Measurements from ENCODE around the gene SERPINE2.

Gene SERPINE2

DNA sequence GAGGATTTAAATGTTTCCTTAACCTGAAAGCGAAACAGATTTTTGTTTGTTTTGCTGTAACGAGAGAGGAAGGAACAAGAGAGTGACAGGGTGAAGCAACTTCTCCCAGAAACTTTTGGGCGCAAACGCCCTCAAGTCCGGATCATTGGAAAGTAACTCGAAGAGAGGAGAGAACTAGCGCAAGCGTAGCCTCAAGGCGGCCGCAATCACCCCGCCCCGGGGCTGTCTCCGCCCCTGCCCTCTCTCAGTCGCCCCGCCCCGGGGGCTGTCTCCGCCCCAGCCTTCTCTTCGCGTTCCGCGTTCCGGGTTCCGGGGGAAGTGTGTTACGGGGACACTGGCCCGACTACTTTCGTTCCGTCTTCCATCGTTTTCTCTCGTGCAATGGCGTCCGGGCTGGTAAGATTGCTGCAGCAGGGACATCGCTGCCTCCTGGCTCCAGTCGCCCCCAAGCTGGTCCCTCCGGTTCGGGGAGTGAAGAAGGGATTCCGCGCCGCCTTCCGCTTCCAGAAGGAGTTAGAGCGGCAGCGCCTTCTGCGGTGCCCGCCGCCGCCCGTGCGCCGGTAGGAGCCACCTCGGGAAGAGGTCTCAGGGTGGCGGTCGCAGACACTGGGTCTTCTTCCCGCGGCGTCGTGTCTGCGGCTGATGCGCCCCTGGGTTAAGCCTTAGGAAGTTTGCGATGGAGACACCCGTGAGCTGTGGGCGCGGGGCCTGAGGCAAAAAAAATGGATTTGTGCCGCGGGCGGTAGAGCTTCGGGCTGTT lies 81.8 kb downstream of the SERPINE2 start, which contains the start of gene MRPL44:
Gene MRPL44 (plus strand): TSS at position 372 of the 760 bp plus-strand sequence. CDS start 10 bp downstream, at position 382.
- Histone ChIP-seq H3F3A (ENCODE audit: low read depth) (no peaks in the 10 kb centered on the region), H3K9me3 (ENCODE audit: insufficient read depth, low read depth, low read length) (no peaks in the 10 kb centered on the region), H2AFZ (ENCODE audit: low read length) (peak within 1 kb of the TSS; percentile 83), H3K9ac (ENCODE audit: low read depth, low read length, poor library complexity, severe bottlenecking) (peak within 1 kb of the TSS; percentile 87), H3K79me2 (ENCODE audit: insufficient read depth, low read length) (peaks cover 50% of the 10 kb centered on the region), H3K9me2 (replicated peaks; ENCODE audit: low read depth, low read length) (no peaks in the 10 kb centered on the region), H3K27me3 (ENCODE audit: insufficient read depth, low read length, poor library complexity, severe bottlenecking) (no peaks in the 10 kb centered on the region), H3K4me2 (ENCODE audit: low read depth, low read length, poor library complexity, severe bottlenecking) (peak within 1 kb of the TSS; percentile 94), H3K36me3 (ENCODE audit: insufficient read depth, low read length) (no peaks in the 10 kb centered on the region; the same call in 1 of the 2 replicates), H4K20me1 (ENCODE audit: insufficient read depth, low read length, poor library complexity, severe bottlenecking) (peaks cover 48% of the 10 kb centered on the region), H3K4me3 (ENCODE audit: low read length, poor library complexity, severe bottlenecking) (peak within 1 kb of the TSS; percentile 89), H3K4me1 (ENCODE audit: insufficient read depth, low read length, poor library complexity, severe bottlenecking) (peaks cover 40% of the 10 kb centered on the region)
- TF ChIP-seq EZH2phosphoT487 (IDR thresholded peaks at IDR 0.05; ENCODE audit: borderline replicate concordance), result no peak

DNA sequence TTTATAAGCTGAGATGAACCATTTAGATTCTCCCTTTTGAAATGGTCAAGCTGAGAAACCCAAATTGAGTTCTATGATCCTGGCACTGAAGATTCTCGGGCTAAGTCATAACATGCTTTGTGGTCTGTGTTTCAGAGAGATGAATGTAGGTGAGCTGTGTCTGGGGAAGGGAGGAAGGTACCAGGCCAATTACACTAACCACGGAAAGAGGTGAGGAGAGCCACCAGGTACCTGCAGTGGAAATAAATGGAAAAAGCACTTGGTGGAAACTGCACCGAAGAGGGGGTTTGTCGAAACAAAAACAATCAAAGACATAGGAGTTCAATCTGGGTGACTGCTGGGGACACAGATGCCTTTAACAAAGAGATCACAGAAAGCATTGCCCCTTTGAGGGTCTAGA lies 82.8 kb downstream of the SERPINE2 start:
- TF ChIP-seq, protein P1, sequence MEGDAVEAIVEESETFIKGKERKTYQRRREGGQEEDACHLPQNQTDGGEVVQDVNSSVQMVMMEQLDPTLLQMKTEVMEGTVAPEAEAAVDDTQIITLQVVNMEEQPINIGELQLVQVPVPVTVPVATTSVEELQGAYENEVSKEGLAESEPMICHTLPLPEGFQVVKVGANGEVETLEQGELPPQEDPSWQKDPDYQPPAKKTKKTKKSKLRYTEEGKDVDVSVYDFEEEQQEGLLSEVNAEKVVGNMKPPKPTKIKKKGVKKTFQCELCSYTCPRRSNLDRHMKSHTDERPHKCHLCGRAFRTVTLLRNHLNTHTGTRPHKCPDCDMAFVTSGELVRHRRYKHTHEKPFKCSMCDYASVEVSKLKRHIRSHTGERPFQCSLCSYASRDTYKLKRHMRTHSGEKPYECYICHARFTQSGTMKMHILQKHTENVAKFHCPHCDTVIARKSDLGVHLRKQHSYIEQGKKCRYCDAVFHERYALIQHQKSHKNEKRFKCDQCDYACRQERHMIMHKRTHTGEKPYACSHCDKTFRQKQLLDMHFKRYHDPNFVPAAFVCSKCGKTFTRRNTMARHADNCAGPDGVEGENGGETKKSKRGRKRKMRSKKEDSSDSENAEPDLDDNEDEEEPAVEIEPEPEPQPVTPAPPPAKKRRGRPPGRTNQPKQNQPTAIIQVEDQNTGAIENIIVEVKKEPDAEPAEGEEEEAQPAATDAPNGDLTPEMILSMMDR (conservative IDR thresholded peaks at IDR 0.05; ENCODE audit: low read length), result no peak
- no peak for TF ChIP-seq EZH2phosphoT487 (IDR thresholded peaks at IDR 0.05; ENCODE audit: borderline replicate concordance)
- no peak overlapping the region for H3K9ac ChIP-seq (ENCODE audit: low read depth, low read length, poor library complexity, severe bottlenecking)
- no peaks in the 10 kb centered on the region for H3K9me2 ChIP-seq (replicated peaks; ENCODE audit: low read depth, low read length)
- peak overlapping the region; percentile 66 for H3K4me2 ChIP-seq (ENCODE audit: low read depth, low read length, poor library complexity, severe bottlenecking)
- H2AFZ ChIP-seq (ENCODE audit: low read length), result no peak overlapping the region
- H3K79me2 ChIP-seq (ENCODE audit: insufficient read depth, low read length), result peaks cover 41% of the 10 kb centered on the region
- no peaks in the 10 kb centered on the region for H3K9me3 ChIP-seq (ENCODE audit: insufficient read depth, low read depth, low read length)
- no peaks in the 10 kb centered on the region for H3K27me3 ChIP-seq (ENCODE audit: insufficient read depth, low read length, poor library complexity, severe bottlenecking)
- H3K36me3 ChIP-seq (ENCODE audit: insufficient read depth, low read length), result no peaks in the 10 kb centered on the region; the same call in 1 of the 2 replicates
- H4K20me1 ChIP-seq (ENCODE audit: insufficient read depth, low read length, poor library complexity, severe bottlenecking), result peaks cover 38% of the 10 kb centered on the region
- H3K4me1 ChIP-seq (ENCODE audit: insufficient read depth, low read length, poor library complexity, severe bottlenecking), result peaks cover 34% of the 10 kb centered on the region
- H3F3A ChIP-seq (ENCODE audit: low read depth), result no peaks in the 10 kb centered on the region
- no peak overlapping the region for H3K4me3 ChIP-seq (ENCODE audit: low read length, poor library complexity, severe bottlenecking)

DNA sequence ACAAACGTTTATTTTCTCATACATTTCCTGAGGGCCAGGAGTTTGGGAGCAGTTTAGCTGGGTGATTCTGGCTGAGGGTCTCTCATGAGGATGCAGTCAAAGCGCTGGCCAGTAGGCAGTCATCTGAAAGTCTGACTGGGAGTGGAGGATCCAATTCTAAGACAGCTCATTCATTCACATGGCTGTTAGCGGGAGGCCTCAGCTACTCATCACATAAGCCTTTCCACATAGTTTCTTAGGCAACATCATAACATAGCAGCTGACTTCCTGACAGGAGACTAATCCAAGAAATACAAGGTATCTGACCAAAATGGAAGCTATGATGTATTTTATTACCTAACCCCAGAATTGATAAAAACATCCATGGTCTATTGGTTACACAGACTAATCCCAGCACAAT lies 84.7 kb downstream of the SERPINE2 start:
- Histone ChIP-seq H3K27me3 (ENCODE audit: insufficient read depth, low read length, poor library complexity, severe bottlenecking) (no peaks in the 10 kb centered on the region), H3K4me3 (ENCODE audit: low read length, poor library complexity, severe bottlenecking) (no peak overlapping the region), H4K20me1 (ENCODE audit: insufficient read depth, low read length, poor library complexity, severe bottlenecking) (peaks cover 19% of the 10 kb centered on the region), H3K9ac (ENCODE audit: low read depth, low read length, poor library complexity, severe bottlenecking) (no peak overlapping the region), H3K79me2 (ENCODE audit: insufficient read depth, low read length) (peaks cover 22% of the 10 kb centered on the region), H3K4me1 (ENCODE audit: insufficient read depth, low read length, poor library complexity, severe bottlenecking) (peaks cover 20% of the 10 kb centered on the region), H3K4me2 (ENCODE audit: low read depth, low read length, poor library complexity, severe bottlenecking) (no peak overlapping the region), H3F3A (ENCODE audit: low read depth) (no peaks in the 10 kb centered on the region), H3K9me3 (ENCODE audit: insufficient read depth, low read depth, low read length) (no peaks in the 10 kb centered on the region), H3K9me2 (replicated peaks; ENCODE audit: low read depth, low read length) (no peaks in the 10 kb centered on the region), H2AFZ (ENCODE audit: low read length) (no peak overlapping the region), H3K36me3 (ENCODE audit: insufficient read depth, low read length) (no peaks in the 10 kb centered on the region)
- TF ChIP-seq, protein P1 (conservative IDR thresholded peaks at IDR 0.05; ENCODE audit: low read length), result no peak
- no peak for TF ChIP-seq EZH2phosphoT487 (IDR thresholded peaks at IDR 0.05; ENCODE audit: borderline replicate concordance)
